ENCODE measurements around the gene PSMB8. TPM values are rescaled to one million over a fixed set of nuclear protein-coding genes. Genes with fewer than 3 reads are reported as not detected.

The PSMB8 gene
- total and polyA plus RNA-seq, 12 donors: 8.5 to 127 (median 13.6) TPM

DNA sequence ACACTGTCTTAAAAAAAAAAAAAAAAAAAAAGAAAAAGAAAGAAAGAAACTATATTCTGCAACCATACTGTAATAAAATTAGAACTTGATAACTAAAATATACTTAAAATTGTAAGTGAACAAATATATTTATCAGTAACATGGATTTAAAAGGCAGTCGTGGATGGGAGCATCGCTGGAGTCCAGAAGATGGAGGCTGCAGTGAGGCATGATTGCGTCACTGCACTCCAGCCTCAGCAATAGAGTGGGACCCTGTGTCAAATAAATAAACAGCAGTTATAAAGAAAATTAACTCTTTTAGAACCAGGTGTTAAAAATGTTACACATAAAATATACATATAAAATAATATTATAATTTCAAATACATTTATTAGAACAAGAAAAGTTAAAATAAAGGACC, 18.9 kb upstream of the PSMB8 start:
- Histone ChIP-seq H3K27me3 (no peaks in the 10 kb centered on the region), H3K36me3 (peaks cover 0 to 58% (median 18%) of the 10 kb centered on the region in 9 donors), H3K27ac (no peak overlapping the region), H3K9me3 (no peaks in the 10 kb centered on the region), H3K4me1 (peaks cover 0 to 35% (median 0%) of the 10 kb centered on the region in 9 donors), H3K4me3 (no peak overlapping the region)
- TF ChIP-seq CTCF (IDR thresholded peaks at IDR 0.05): no peak
- intact Hi-C loops (cut with DNase I): loop anchor here in 6 of 10 donors (5.0 to 10.0 kb wide), 2 partner anchors 35 to 448 kb away; no protein-coding TSS in a partner anchor
- no peak for DNase-seq
- no peak for ATAC-seq
- WGBS, 2 donors: 84 to 89% methylated on average over 3 of the region's 3 CpGs

DNA sequence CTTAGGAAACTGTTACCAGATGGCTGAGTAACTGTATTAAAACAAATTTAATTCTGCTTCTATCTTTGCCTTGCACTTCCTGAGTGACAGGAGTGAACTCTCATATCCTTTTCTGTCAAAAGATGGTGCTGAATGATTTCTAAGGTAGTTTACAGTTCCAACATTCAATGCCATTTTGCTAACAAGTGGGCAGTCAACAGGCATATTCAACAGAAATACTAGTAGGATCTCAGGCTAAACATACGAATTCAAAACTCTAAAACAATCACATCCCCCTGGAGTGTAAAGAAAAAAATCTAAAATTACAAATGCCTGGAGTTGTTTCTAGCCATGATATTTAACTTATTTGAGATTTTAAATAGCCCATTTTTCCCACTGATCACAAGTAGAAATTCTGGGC, 16.8 kb upstream of the PSMB8 start:
- no peak overlapping the region for H3K4me3 ChIP-seq
- no peak for ATAC-seq
- no peaks in the 10 kb centered on the region for H3K9me3 ChIP-seq
- H3K27me3 ChIP-seq: no peaks in the 10 kb centered on the region
- WGBS, 2 donors: 85 to 93% methylated on average over 1 of the region's 1 CpG
- no peak for TF ChIP-seq CTCF (IDR thresholded peaks at IDR 0.05)
- H3K4me1 ChIP-seq: peaks cover 0 to 46% (median 5%) of the 10 kb centered on the region in 9 donors
- peaks cover 0 to 73% (median 18%) of the 10 kb centered on the region in 9 donors for H3K36me3 ChIP-seq
- DNase-seq: no peak
- H3K27ac ChIP-seq: no peak overlapping the region
- intact Hi-C loops (cut with DNase I): loop anchor here in 6 of 10 donors (5.0 to 10.0 kb wide), 2 partner anchors 33 to 446 kb away; no protein-coding TSS in a partner anchor

GRCh38 chr6:32858194-32858593, 14.3 kb upstream of the PSMB8 start:
- no peak overlapping the region for H3K27ac ChIP-seq
- no peaks in the 10 kb centered on the region for H3K27me3 ChIP-seq
- H3K36me3 ChIP-seq: peaks cover 0 to 63% (median 18%) of the 10 kb centered on the region in 9 donors
- ATAC-seq (no peak), DNase-seq (no peak)
- intact Hi-C loops (cut with DNase I): no loop called here
- TF ChIP-seq CTCF (IDR thresholded peaks at IDR 0.05): no peak
- no peaks in the 10 kb centered on the region for H3K9me3 ChIP-seq
- H3K4me3 ChIP-seq: no peak overlapping the region
- 81 to 87% methylated on average over 5 of the region's 5 CpGs for WGBS, 2 donors
- peaks cover 0 to 57% (median 14%) of the 10 kb centered on the region in 9 donors for H3K4me1 ChIP-seq

DNA sequence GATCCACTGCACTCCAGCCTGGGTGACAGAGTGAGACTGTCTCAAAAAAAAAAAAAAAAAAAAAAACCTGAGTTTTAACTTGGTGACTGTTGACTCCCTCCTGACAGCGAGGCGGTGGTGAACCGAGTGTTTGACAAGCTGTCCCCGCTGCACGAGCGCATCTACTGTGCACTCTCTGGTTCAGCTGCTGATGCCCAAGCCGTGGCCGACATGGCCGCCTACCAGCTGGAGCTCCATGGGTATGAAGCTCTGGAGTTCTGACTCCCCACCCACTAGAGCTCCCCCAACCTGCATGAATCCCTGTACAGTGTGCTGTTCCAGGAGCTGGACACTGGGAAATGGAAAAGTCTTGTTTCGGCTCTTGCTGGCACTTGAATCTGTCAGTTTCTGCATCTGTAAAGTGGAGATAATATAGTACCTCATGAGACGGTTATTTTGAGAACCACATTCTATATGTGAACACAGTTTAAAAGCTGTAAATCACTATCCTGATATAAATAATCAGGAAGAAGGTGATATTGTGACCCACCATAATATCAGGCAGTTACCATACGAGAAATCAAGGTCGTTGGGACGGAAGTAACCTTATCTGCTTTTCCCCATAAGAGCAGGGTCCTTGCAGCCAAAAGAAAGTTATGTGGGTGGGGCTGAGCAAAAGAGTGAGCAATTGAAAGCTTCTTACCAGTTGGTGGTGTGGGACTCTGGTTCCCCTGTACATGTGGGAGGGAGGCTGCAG, 13.5 kb upstream of the PSMB8 start:
- 71 to 80% methylated on average over 14 of the region's 14 CpGs for WGBS, 2 donors
- no peak for ATAC-seq
- peaks cover 0 to 59% (median 18%) of the 10 kb centered on the region in 9 donors for H3K4me1 ChIP-seq
- no peak overlapping the region for H3K4me3 ChIP-seq
- H3K36me3 ChIP-seq: peaks cover 0 to 62% (median 18%) of the 10 kb centered on the region in 9 donors
- H3K27me3 ChIP-seq: no peaks in the 10 kb centered on the region
- no peak overlapping the region for H3K27ac ChIP-seq
- no peaks in the 10 kb centered on the region for H3K9me3 ChIP-seq
- no peak for DNase-seq
- no peak for TF ChIP-seq CTCF (IDR thresholded peaks at IDR 0.05)
- intact Hi-C loops (cut with DNase I): loop anchor here in 1 of 10 donors (2.0 kb wide), 1 partner anchor 17 kb away; no protein-coding TSS in a partner anchor

Data from heart right ventricle (tissue), 16 donors.